ENCODE results near the gene PSTK. TPM values are rescaled to one million over a fixed set of nuclear protein-coding genes. Genes with fewer than 3 reads are reported as not detected.

The PSTK gene
- polyA plus RNA-seq, 3 donors: 3.5 to 4.7 (median 4.2) TPM

DNA sequence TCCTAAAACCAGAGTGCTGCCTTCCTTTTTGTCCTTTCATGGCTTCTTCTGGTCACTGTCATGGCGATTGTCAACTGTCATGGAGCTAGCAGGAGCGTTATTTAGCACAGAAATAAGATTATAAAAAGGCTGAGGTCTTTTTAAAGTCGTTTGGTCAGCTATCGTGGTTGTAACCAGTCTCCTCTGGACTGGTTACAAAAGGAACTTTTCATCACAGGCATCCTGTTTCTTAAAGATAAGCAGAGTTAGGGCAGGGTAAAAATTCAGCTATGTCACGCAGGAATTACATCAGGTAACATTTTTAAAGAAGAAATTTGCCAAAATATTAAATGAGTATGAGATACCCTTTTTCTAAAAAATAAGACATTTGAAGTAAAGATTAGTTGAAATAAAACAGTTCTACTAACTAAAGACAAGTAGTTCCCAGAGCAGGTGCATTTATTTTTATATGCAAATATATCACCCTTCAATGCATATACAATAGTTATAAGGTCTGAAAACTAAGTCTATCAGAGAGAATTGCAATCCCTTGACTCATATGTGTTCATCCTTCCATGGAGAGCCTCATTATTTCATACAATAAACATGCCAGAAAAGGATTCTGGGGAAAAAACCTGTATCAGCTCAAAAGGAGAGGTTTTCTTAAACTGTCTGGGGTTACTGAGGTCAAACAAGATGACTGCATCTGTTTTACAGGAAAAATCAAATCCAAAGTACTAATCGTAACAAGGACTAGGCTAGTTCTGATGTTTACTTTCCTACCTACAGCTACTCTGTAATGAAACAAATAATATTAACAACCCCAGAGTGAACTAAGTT, 48.9 kb upstream of the PSTK start:
- WGBS (ENCODE audit: insufficient coverage): 50% methylated on average over 1 of the region's 6 CpGs
- no peak for DNase-seq
- Histone ChIP-seq H3K36me3 (replicated peaks in 1 of 2; ENCODE audit: control insufficient read depth in 1 of 2, insufficient read depth in 2 of 2, low read length in 2 of 2) (peaks cover 1 to 4% of the 10 kb centered on the region in 2 donors), H4K20me1 (ENCODE audit: insufficient read depth, low read length) (no peaks in the 10 kb centered on the region), H3K79me2 (ENCODE audit: insufficient read depth, low read length) (no peaks in the 10 kb centered on the region), H3K9me3 (replicated peaks in 1 of 2; ENCODE audit: control insufficient read depth in 1 of 2, insufficient read depth in 1 of 2, low read length in 2 of 2) (no peaks in the 10 kb centered on the region), H3K27ac (ENCODE audit: low read depth in 1 of 2, low read length in 2 of 2) (no peak overlapping the region), H3K4me1 (ENCODE audit: control insufficient read depth in 1 of 2, insufficient read depth in 2 of 2, low read length in 2 of 2) (no peaks in the 10 kb centered on the region), H2AFZ (ENCODE audit: insufficient read depth, low read depth, low read length, poor library complexity, severe bottlenecking) (no peak overlapping the region), H3K4me3 (replicated peaks in 1 of 3; ENCODE audit: low read depth in 2 of 3, low read length in 3 of 3) (no peak overlapping the region), H3K9ac (ENCODE audit: insufficient read depth, low read length, poor library complexity, severe bottlenecking) (no peak overlapping the region), H3K27me3 (ENCODE audit: control insufficient read depth in 2 of 2, insufficient read depth in 2 of 2, low read length in 2 of 2) (no peaks in the 10 kb centered on the region), H3K4me2 (replicated peaks; ENCODE audit: extremely low read depth, low read length, poor library complexity, severe bottlenecking) (no peak overlapping the region)
- H3K27me3 Mint-ChIP-seq (ENCODE audit: low read depth in 3 of 3): no peaks in the 10 kb centered on the region
- H3K36me3 Mint-ChIP-seq: peaks cover 13 to 24% of the 10 kb centered on the region in 2 donors
- intact Hi-C loops (cut with micrococcal nuclease): no loop called here
- TF ChIP-seq, protein P1, sequence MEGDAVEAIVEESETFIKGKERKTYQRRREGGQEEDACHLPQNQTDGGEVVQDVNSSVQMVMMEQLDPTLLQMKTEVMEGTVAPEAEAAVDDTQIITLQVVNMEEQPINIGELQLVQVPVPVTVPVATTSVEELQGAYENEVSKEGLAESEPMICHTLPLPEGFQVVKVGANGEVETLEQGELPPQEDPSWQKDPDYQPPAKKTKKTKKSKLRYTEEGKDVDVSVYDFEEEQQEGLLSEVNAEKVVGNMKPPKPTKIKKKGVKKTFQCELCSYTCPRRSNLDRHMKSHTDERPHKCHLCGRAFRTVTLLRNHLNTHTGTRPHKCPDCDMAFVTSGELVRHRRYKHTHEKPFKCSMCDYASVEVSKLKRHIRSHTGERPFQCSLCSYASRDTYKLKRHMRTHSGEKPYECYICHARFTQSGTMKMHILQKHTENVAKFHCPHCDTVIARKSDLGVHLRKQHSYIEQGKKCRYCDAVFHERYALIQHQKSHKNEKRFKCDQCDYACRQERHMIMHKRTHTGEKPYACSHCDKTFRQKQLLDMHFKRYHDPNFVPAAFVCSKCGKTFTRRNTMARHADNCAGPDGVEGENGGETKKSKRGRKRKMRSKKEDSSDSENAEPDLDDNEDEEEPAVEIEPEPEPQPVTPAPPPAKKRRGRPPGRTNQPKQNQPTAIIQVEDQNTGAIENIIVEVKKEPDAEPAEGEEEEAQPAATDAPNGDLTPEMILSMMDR (IDR thresholded peaks at IDR 0.05): no peak
- no peak overlapping the region for H3K27ac Mint-ChIP-seq
- H3K4me3 Mint-ChIP-seq: no peak overlapping the region
- H3K4me1 Mint-ChIP-seq: no peaks in the 10 kb centered on the region
- no peaks in the 10 kb centered on the region for H3K9me3 Mint-ChIP-seq

DNA sequence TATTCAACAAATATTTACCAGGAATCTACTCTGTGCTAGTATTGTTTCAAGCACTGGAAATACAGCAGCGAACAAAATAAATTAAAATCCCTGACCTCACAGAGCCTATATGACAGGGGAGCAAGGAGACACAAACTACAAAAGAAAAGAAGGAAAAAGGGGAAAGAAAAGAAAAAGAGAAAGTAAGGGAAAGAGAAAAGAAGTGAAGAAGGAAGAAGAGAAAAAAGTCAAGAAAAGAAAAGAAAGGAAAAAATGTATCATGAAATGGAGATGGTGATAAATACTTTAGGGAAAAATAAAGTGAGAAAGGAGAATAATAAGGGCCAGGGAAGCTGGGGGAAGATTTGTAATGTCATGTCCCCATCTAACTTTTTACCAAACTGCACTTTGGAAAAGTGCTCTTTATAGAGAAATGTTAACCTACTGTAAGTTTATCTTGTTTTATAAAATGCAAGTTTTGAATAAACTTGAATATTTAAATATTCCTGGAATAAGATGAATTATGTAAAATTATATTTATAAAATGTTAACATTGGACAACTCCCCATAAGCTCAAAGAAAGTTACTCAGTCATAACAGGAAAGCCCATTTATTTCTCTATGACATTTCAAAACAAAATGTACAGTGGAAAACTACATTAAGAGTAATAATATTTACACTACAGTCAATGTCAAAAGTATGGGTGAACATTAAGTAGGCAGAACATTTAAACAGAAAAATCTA, 40.9 kb upstream of the PSTK start:
- Histone ChIP-seq H3K36me3 (replicated peaks in 1 of 2; ENCODE audit: control insufficient read depth in 1 of 2, insufficient read depth in 2 of 2, low read length in 2 of 2) (peaks cover 23 to 53% of the 10 kb centered on the region in 2 donors), H4K20me1 (ENCODE audit: insufficient read depth, low read length) (no peaks in the 10 kb centered on the region), H3K9ac (ENCODE audit: insufficient read depth, low read length, poor library complexity, severe bottlenecking) (no peak overlapping the region), H3K9me3 (replicated peaks in 1 of 2; ENCODE audit: control insufficient read depth in 1 of 2, insufficient read depth in 1 of 2, low read length in 2 of 2) (no peaks in the 10 kb centered on the region), H2AFZ (ENCODE audit: insufficient read depth, low read depth, low read length, poor library complexity, severe bottlenecking) (no peak overlapping the region), H3K4me1 (ENCODE audit: control insufficient read depth in 1 of 2, insufficient read depth in 2 of 2, low read length in 2 of 2) (no peaks in the 10 kb centered on the region), H3K27ac (ENCODE audit: low read depth in 1 of 2, low read length in 2 of 2) (no peak overlapping the region), H3K27me3 (ENCODE audit: control insufficient read depth in 2 of 2, insufficient read depth in 2 of 2, low read length in 2 of 2) (no peaks in the 10 kb centered on the region), H3K4me3 (replicated peaks in 1 of 3; ENCODE audit: low read depth in 2 of 3, low read length in 3 of 3) (no peak overlapping the region), H3K4me2 (replicated peaks; ENCODE audit: extremely low read depth, low read length, poor library complexity, severe bottlenecking) (no peak overlapping the region), H3K79me2 (ENCODE audit: insufficient read depth, low read length) (no peaks in the 10 kb centered on the region)
- Mint-ChIP-seq H3K27me3 (ENCODE audit: low read depth in 3 of 3) (no peaks in the 10 kb centered on the region), H3K36me3 (peaks cover 44 to 47% of the 10 kb centered on the region in 2 donors), H3K9me3 (no peaks in the 10 kb centered on the region), H3K4me3 (no peak overlapping the region), H3K4me1 (no peaks in the 10 kb centered on the region), H3K27ac (no peak overlapping the region)
- no CpG with 5 or more reads among the region's 1 CpG for WGBS (ENCODE audit: insufficient coverage)
- TF ChIP-seq, protein P1 (IDR thresholded peaks at IDR 0.05): no peak
- intact Hi-C loops (cut with micrococcal nuclease): no loop called here
- no peak for DNase-seq

Data from CD14-positive monocyte (primary cell).